Testis (tissue), 2 donors: ENCODE results near the gene DLGAP3.

ENCODE experiments used
- POLR2A ChIP-seq: fragments of 450-650 bp; IDR thresholded peaks from one replicate; pipeline ENCODE4 v1.6.1; 2017; ENCODE audit warnings: antibody characterized with exemption, mild to moderate bottlenecking, moderate library complexity
- TF ChIP-seq, protein P1 (sequence below), 3 experiments: fragments of 450-650 bp in 2 of 3; fragments of 200-600 bp in 1 of 3; sonication (generic) in 1 of 3; IDR thresholded peaks; one replicate each; pipeline ENCODE4 v1.5.1; 2016 to 2019; ENCODE audit warnings: antibody characterized with exemption in 3 of 3, mild to moderate bottlenecking in 2 of 3, moderate library complexity in 1 of 3

- TF ChIP-seq, protein P1, sequence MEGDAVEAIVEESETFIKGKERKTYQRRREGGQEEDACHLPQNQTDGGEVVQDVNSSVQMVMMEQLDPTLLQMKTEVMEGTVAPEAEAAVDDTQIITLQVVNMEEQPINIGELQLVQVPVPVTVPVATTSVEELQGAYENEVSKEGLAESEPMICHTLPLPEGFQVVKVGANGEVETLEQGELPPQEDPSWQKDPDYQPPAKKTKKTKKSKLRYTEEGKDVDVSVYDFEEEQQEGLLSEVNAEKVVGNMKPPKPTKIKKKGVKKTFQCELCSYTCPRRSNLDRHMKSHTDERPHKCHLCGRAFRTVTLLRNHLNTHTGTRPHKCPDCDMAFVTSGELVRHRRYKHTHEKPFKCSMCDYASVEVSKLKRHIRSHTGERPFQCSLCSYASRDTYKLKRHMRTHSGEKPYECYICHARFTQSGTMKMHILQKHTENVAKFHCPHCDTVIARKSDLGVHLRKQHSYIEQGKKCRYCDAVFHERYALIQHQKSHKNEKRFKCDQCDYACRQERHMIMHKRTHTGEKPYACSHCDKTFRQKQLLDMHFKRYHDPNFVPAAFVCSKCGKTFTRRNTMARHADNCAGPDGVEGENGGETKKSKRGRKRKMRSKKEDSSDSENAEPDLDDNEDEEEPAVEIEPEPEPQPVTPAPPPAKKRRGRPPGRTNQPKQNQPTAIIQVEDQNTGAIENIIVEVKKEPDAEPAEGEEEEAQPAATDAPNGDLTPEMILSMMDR (IDR thresholded peaks at IDR 0.05): no peak
- TF ChIP-seq POLR2A: no peak
Observed at GRCh38 chr1:34899471-34899870, 30.0 kb downstream of the DLGAP3 start.
